Mesothelial cell of epicardium (in vitro differentiated cells): ENCODE data around the gene SS18L1. TPM values are rescaled to one million over a fixed set of nuclear protein-coding genes. Genes with fewer than 3 reads are reported as not detected.
A peak's percentile ranks its signal among the peaks of the same experiment; 100 is the strongest.

Experiments used
- DNase-seq, 2 experiments: peaks; one replicate each; pipeline ENCODE4 v3.0.0; 2021; ENCODE audit warnings: low spot score in 2 of 2; ENCODE audit not compliant: unreplicated experiment in 2 of 2
- H3K27ac Mint-ChIP-seq: 2 replicates; pipeline ENCODE4 v1.8.0; 2021; ENCODE audit warnings: mixed read lengths
- H3K27me3 Mint-ChIP-seq: 2 replicates; pipeline ENCODE4 v1.8.0; 2021; ENCODE audit warnings: low read depth, mixed read lengths
- H3K36me3 Mint-ChIP-seq: 2 replicates; pipeline ENCODE4 v1.8.0; 2021; ENCODE audit warnings: mixed read lengths
- H3K4me1 Mint-ChIP-seq: 2 replicates; pipeline ENCODE4 v1.8.0; 2021; ENCODE audit warnings: mixed read lengths
- H3K4me3 Mint-ChIP-seq: 2 replicates; pipeline ENCODE4 v1.8.0; 2021; ENCODE audit warnings: mild to moderate bottlenecking, moderate library complexity, mixed read lengths
- H3K9me3 Mint-ChIP-seq: 2 replicates; pipeline ENCODE4 v1.8.0; 2021; ENCODE audit warnings: mixed read lengths
- CTCF ChIP-seq: fragments of 200-600 bp; sonication (generic); IDR thresholded peaks from one replicate; pipeline ENCODE4 v1.5.0; 2021; ENCODE audit warnings: antibody characterized with exemption; ENCODE audit not compliant: unreplicated experiment
- total RNA-seq: library from RNA; stranded (reverse); gene quantifications from 3 replicates; pipeline ENCODE4 v1.2.1, GENCODE V29; 2021

SS18L1 gene
- total RNA-seq, 1 donor from 2014 or later: 27.5 TPM

- no peak for DNase-seq
- peak overlapping the region; percentile 41 for H3K4me3 Mint-ChIP-seq
Observed at GRCh38 chr20:62219101-62219991, 75.8 kb downstream of the SS18L1 start.

GRCh38 chr20:62219992-62220665 lies 76.6 kb downstream of the SS18L1 start, which contains the start of gene HRH3:
TSS of gene HRH3 (minus strand) at chr20:62220278. CDS start at chr20:62219970, 308 bp downstream.
- no peak within 1 kb of the TSS for H3K27ac Mint-ChIP-seq
- H3K9me3 Mint-ChIP-seq: no peaks in the 10 kb centered on the region
- DNase-seq: peak; percentile 73 to 83
- peak within 1 kb of the TSS; percentile 41 for H3K4me3 Mint-ChIP-seq
- H3K27me3 Mint-ChIP-seq: peaks cover 88% of the 10 kb centered on the region
- TF ChIP-seq CTCF: no peak
- H3K36me3 Mint-ChIP-seq: no peaks in the 10 kb centered on the region
- H3K4me1 Mint-ChIP-seq: peaks cover 6% of the 10 kb centered on the region

More at GRCh38 chr20:62219101-62219991, 75.8 kb downstream of the SS18L1 start:
- Mint-ChIP-seq H3K27me3 (peaks cover 87% of the 10 kb centered on the region), H3K9me3 (no peaks in the 10 kb centered on the region), H3K36me3 (no peaks in the 10 kb centered on the region), H3K4me1 (peaks cover 6% of the 10 kb centered on the region), H3K27ac (no peak overlapping the region)
- no peak for TF ChIP-seq CTCF

- Mint-ChIP-seq H3K27ac (no peak overlapping the region), H3K9me3 (no peaks in the 10 kb centered on the region), H3K36me3 (no peaks in the 10 kb centered on the region), H3K4me1 (peaks cover 6% of the 10 kb centered on the region), H3K27me3 (peaks cover 88% of the 10 kb centered on the region), H3K4me3 (peak overlapping the region; percentile 40)
- no peak for TF ChIP-seq CTCF
- no peak for DNase-seq
Observed at GRCh38 chr20:62220666-62221568, 77.3 kb downstream of the SS18L1 start.

GRCh38 chr20:62222266-62222850 lies 78.8 kb downstream of the SS18L1 start:
- Mint-ChIP-seq H3K4me3 (no peak overlapping the region), H3K36me3 (no peaks in the 10 kb centered on the region), H3K4me1 (peaks cover 6% of the 10 kb centered on the region), H3K27me3 (peaks cover 90% of the 10 kb centered on the region), H3K27ac (no peak overlapping the region), H3K9me3 (no peaks in the 10 kb centered on the region)
- no peak for TF ChIP-seq CTCF
- no peak for DNase-seq

- Mint-ChIP-seq H3K4me1 (peaks cover 6% of the 10 kb centered on the region), H3K9me3 (no peaks in the 10 kb centered on the region), H3K27me3 (peaks cover 84% of the 10 kb centered on the region), H3K27ac (no peak overlapping the region), H3K36me3 (no peaks in the 10 kb centered on the region), H3K4me3 (no peak overlapping the region)
- no peak for DNase-seq
- no peak for TF ChIP-seq CTCF
Observed at GRCh38 chr20:62222972-62223371, 79.4 kb downstream of the SS18L1 start.
